SK-N-SH (cell line): ENCODE results near the gene BCAS3. TPM values are rescaled to one million over a fixed set of nuclear protein-coding genes. Genes with fewer than 3 reads are reported as not detected.
"Not testable (repeated sequence)": the region's sequence is repeated elsewhere in the genome, so short reads cannot be mapped to it uniquely, and the experiment has no call there.

Source experiments
- CTCF ChIA-PET: fragments of 300-600, 350-600 bp; formaldehyde crosslinking; extraction: SDS; loops from one replicate; lab custom pipeline; 2021; lab: Yijun Ruan, JAX
- POLR2A ChIA-PET: fragments of 350-600 bp; sonication (Branson Sonifier 250); formaldehyde crosslinking; extraction: SDS; loops from one replicate; lab custom pipeline; 2020; ENCODE audit warnings: antibody characterized with exemption, inconsistent platforms; lab: Yijun Ruan, JAX
- DNase-seq: peaks from one replicate; pipeline ENCODE4 v3.0.0; 2012
- H2AFZ ChIP-seq: fragments of 200-600 bp; sonication (generic); 2 replicates; pipeline ENCODE4 v1.8.1; 2016; ENCODE audit warnings: antibody characterized with exemption, mild to moderate bottlenecking, low read depth
- H3F3A ChIP-seq: fragments of 200-600 bp; sonication (generic); replicated peaks from 2 replicates; pipeline ENCODE3; 2016; ENCODE audit warnings: antibody characterized with exemption, mild to moderate bottlenecking; ENCODE audit not compliant: insufficient read depth
- H3K27ac ChIP-seq, 2 experiments: fragments of 200-500 bp in 1 of 2; fragments of 200-600 bp in 1 of 2; sonication (Bioruptor generic) in 1 of 2; sonication (generic), shearing (Covaris generic) in 1 of 2; 2 replicates each; pipeline versions ENCODE4 v1.5.1 to v1.6.1; 2014 to 2016; ENCODE audit warnings: low read depth in 2 of 2, inconsistent platforms in 1 of 2, low read length in 1 of 2, mild to moderate bottlenecking in 1 of 2, mixed read lengths in 1 of 2
- H3K27me3 ChIP-seq: fragments of 200-600 bp; sonication (generic), shearing (Covaris generic); 2 replicates; pipeline ENCODE4 v1.6.1; 2016; ENCODE audit warnings: mixed run types; ENCODE audit not compliant: insufficient read depth
- H3K36me3 ChIP-seq, 2 experiments: fragments of 200-500 bp in 1 of 2; fragments of 200-600 bp in 1 of 2; sonication (Bioruptor generic) in 1 of 2; sonication (generic) in 1 of 2; replicated peaks in 1 of 2; 2 replicates each; pipeline versions ENCODE3 to v1.5.1; 2014 to 2016; ENCODE audit warnings: low read length in 1 of 2, mild to moderate bottlenecking in 1 of 2; ENCODE audit not compliant: insufficient read depth in 2 of 2, control insufficient read depth in 1 of 2
- H3K4me1 ChIP-seq, 2 experiments: fragments of 200-500 bp in 1 of 2; fragments of 200-600 bp in 1 of 2; sonication (Bioruptor generic) in 1 of 2; sonication (generic), shearing (Covaris generic) in 1 of 2; 2 replicates each; pipeline versions ENCODE4 v1.5.1 to v1.6.1; 2014 to 2016; ENCODE audit warnings: low read depth in 1 of 2, low read length in 1 of 2, mixed run types in 1 of 2; ENCODE audit not compliant: insufficient read depth in 2 of 2, control insufficient read depth in 1 of 2
- H3K4me2 ChIP-seq: fragments of 200-600 bp; sonication (generic), shearing (Covaris generic); 2 replicates; pipeline ENCODE4 v1.6.1; 2017; ENCODE audit warnings: mixed run types
- H3K4me3 ChIP-seq, 2 experiments: fragments of 200-500 bp in 1 of 2; fragments of 200-600 bp in 1 of 2; sonication (Bioruptor generic) in 1 of 2; sonication (generic), shearing (Covaris generic) in 1 of 2; 2 replicates each; pipeline versions ENCODE4 v1.5.1 to v1.8.1; 2014 to 2016; ENCODE audit warnings: low read depth in 2 of 2, inconsistent platforms in 1 of 2, low read length in 1 of 2, mild to moderate bottlenecking in 1 of 2, mixed read lengths in 1 of 2, moderate library complexity in 1 of 2
- H3K79me2 ChIP-seq: fragments of 200-600 bp; sonication (generic); 2 replicates; pipeline ENCODE4 v1.8.1; 2017; ENCODE audit warnings: mild to moderate bottlenecking; ENCODE audit not compliant: insufficient read depth
- H3K9ac ChIP-seq: fragments of 200-600 bp; sonication (generic); 2 replicates; pipeline ENCODE4 v1.6.1; 2017; ENCODE audit warnings: mixed run types
- H3K9me2 ChIP-seq: fragments of 200-600 bp; sonication (generic); 2 replicates; pipeline ENCODE4 v1.6.1; 2017; ENCODE audit warnings: mixed run types
- H3K9me3 ChIP-seq: fragments of 200-600 bp; sonication (generic); 2 replicates; pipeline ENCODE4 v1.6.1; 2017; ENCODE audit warnings: mixed run types, mild to moderate bottlenecking, moderate library complexity
- H4K20me1 ChIP-seq: fragments of 200-600 bp; sonication (generic); 2 replicates; pipeline ENCODE4 v1.6.1; 2017; ENCODE audit warnings: mild to moderate bottlenecking, mixed run types; ENCODE audit not compliant: insufficient read depth
- CHD2 ChIP-seq: fragments of 150-350 bp; IDR thresholded peaks from 2 replicates; pipeline ENCODE4 v1.6.1; 2018; ENCODE audit warnings: low read length; ENCODE audit not compliant: partially characterized antibody
- FOXM1 ChIP-seq: IDR thresholded peaks from 2 replicates; pipeline ENCODE4 v1.4.0; 2012; ENCODE audit warnings: low read depth, mild to moderate bottlenecking
- GABPA ChIP-seq: IDR thresholded peaks from 2 replicates; pipeline ENCODE4 v1.4.0; 2012; ENCODE audit warnings: low read depth, mild to moderate bottlenecking
- MEF2A ChIP-seq: IDR thresholded peaks from 2 replicates; pipeline ENCODE4 v1.4.0; 2012; ENCODE audit warnings: low read depth, borderline replicate concordance
- MXI1 ChIP-seq: IDR thresholded peaks from 2 replicates; pipeline ENCODE4 v1.6.1; 2012; ENCODE audit warnings: mild to moderate bottlenecking, low read depth, low read length, improper control_type of control experiment
- NFIC ChIP-seq: IDR thresholded peaks from 2 replicates; pipeline ENCODE4 v1.4.0; 2012; ENCODE audit warnings: borderline replicate concordance
- PBX3 ChIP-seq: IDR thresholded peaks from 2 replicates; pipeline ENCODE4; 2012
- REST ChIP-seq: IDR thresholded peaks from 2 replicates; pipeline ENCODE4 v1.6.1; 2012; ENCODE audit warnings: mild to moderate bottlenecking, low read depth, low read length, moderate library complexity
- RFX5 ChIP-seq: IDR thresholded peaks from 2 replicates; pipeline ENCODE4 v1.6.1; 2012; ENCODE audit warnings: mild to moderate bottlenecking, improper control_type of control experiment, low read length
- SIN3A ChIP-seq: IDR thresholded peaks from 2 replicates; pipeline ENCODE4 v1.6.1; 2012; ENCODE audit warnings: low read depth, mild to moderate bottlenecking, low read length, moderate library complexity, borderline replicate concordance
- SMC3 ChIP-seq: IDR thresholded peaks from 2 replicates; pipeline ENCODE4 v1.6.1; 2012; ENCODE audit warnings: low read depth, low read length, improper control_type of control experiment
- TCF12 ChIP-seq: IDR thresholded peaks from 2 replicates; pipeline ENCODE4 v1.4.0; 2012
- TEAD4 ChIP-seq: IDR thresholded peaks from 2 replicates; pipeline ENCODE4 v1.4.0; 2012; ENCODE audit warnings: mild to moderate bottlenecking, borderline replicate concordance; ENCODE audit not compliant: insufficient read depth
- WGBS: methylation state at CpG from one replicate; pipeline ENCODE4 v1.1.6; 2017; ENCODE audit warnings: low lambda C conversion rate; 5-methylcytosine and 5-hydroxymethylcytosine counted together
- polyA plus RNA-seq, 3 experiments: library from polyadenylated mRNA; depleted of rRNA; stranded (reverse); fragments of >200 nt; gene quantifications; 2 replicates each; pipeline ENCODE4 v1.2.3, GENCODE V29; 2012

Gene BCAS3
- polyA plus RNA-seq, 1 of the 3 experiments (the other 2 are of a cell fraction) = 5.9 TPM

- DNase-seq = no peak
- Histone ChIP-seq H3F3A (no peaks in the 10 kb centered on the region), H3K9ac (no peak overlapping the region), H3K27me3 (no peaks in the 10 kb centered on the region), H3K36me3 (peaks cover 0 to 10% of the 10 kb centered on the region in 2 experiments), H3K27ac (no peak overlapping the region), H3K4me3 (no peak overlapping the region), H3K4me2 (no peak overlapping the region), H3K4me1 (no peaks in the 10 kb centered on the region), H2AFZ (no peak overlapping the region), H4K20me1 (no peaks in the 10 kb centered on the region), H3K79me2 (no peaks in the 10 kb centered on the region), H3K9me2 (no peaks in the 10 kb centered on the region), H3K9me3 (peaks cover 10% of the 10 kb centered on the region)
- WGBS = 75% methylated on average over 8 of the region's 8 CpGs
- CTCF ChIA-PET = no interaction called here
- TF ChIP-seq SMC3 (no peak), GABPA (no peak), NFIC (no peak), RFX5 (no peak), SIN3A (no peak), MXI1 (no peak), FOXM1 (no peak), TEAD4 (no peak), REST (no peak), CHD2 (no peak), MEF2A (no peak), PBX3 (no peak), TCF12 (no peak)
- POLR2A ChIA-PET = no interaction called here
Measured at GRCh38 chr17:60754057-60754604, 76.5 kb downstream of the BCAS3 start.

GRCh38 chr17:60756798-60757197 is 79.1 kb downstream of the BCAS3 start:
- H3K4me3 ChIP-seq, H3F3A ChIP-seq, H3K27ac ChIP-seq, H2AFZ ChIP-seq, CTCF ChIA-PET, H3K79me2 ChIP-seq, POLR2A ChIA-PET, H3K27me3 ChIP-seq, H3K4me2 ChIP-seq, H4K20me1 ChIP-seq, H3K9ac ChIP-seq, H3K36me3 ChIP-seq, H3K9me3 ChIP-seq, H3K9me2 ChIP-seq, DNase-seq, H3K4me1 ChIP-seq: not testable (repeated sequence)
- WGBS = 86% methylated on average over 12 of the region's 12 CpGs
